ENCODE data around the gene NCAPD2. TPM values are rescaled to one million over a fixed set of nuclear protein-coding genes. Genes with fewer than 3 reads are reported as not detected.

NCAPD2 gene
- total RNA-seq, 4 donors from 2014 or later, result 13.9 to 26.1 (median 24.7) TPM

- DNase-seq (ENCODE audit: extremely low spot score), result no peak
- intact Hi-C loops (cut with DNase I), result loop anchor here (5.0 kb wide), 1 partner anchor 135 kb away; no protein-coding TSS in a partner anchor
- Histone ChIP-seq H3K27ac (replicated peaks in 1 of 4) (peak overlapping the region; percentile 28 to 57 (median 44)), H3K27me3 (no peaks in the 10 kb centered on the region), H3K4me1 (peaks cover 16 to 45% (median 34%) of the 10 kb centered on the region in 4 donors), H3K36me3 (peaks cover 50 to 91% (median 87%) of the 10 kb centered on the region in 4 donors), H3K4me3 (no peak overlapping the region), H3K9me3 (no peaks in the 10 kb centered on the region)
- 81% methylated on average over 14 of the region's 14 CpGs for WGBS
- TF ChIP-seq EP300 (IDR thresholded peaks at IDR 0.05) (no peak), POLR2A (IDR thresholded peaks at IDR 0.05; ENCODE audit: low read depth) (no peak), POLR2AphosphoS5 (IDR thresholded peaks at IDR 0.05) (no peak)
- TF ChIP-seq, protein P1, sequence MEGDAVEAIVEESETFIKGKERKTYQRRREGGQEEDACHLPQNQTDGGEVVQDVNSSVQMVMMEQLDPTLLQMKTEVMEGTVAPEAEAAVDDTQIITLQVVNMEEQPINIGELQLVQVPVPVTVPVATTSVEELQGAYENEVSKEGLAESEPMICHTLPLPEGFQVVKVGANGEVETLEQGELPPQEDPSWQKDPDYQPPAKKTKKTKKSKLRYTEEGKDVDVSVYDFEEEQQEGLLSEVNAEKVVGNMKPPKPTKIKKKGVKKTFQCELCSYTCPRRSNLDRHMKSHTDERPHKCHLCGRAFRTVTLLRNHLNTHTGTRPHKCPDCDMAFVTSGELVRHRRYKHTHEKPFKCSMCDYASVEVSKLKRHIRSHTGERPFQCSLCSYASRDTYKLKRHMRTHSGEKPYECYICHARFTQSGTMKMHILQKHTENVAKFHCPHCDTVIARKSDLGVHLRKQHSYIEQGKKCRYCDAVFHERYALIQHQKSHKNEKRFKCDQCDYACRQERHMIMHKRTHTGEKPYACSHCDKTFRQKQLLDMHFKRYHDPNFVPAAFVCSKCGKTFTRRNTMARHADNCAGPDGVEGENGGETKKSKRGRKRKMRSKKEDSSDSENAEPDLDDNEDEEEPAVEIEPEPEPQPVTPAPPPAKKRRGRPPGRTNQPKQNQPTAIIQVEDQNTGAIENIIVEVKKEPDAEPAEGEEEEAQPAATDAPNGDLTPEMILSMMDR (IDR thresholded peaks at IDR 0.05), result no peak
Observed at GRCh38 chr12:6462234-6462995, 31.5 kb upstream of the NCAPD2 start.

DNA sequence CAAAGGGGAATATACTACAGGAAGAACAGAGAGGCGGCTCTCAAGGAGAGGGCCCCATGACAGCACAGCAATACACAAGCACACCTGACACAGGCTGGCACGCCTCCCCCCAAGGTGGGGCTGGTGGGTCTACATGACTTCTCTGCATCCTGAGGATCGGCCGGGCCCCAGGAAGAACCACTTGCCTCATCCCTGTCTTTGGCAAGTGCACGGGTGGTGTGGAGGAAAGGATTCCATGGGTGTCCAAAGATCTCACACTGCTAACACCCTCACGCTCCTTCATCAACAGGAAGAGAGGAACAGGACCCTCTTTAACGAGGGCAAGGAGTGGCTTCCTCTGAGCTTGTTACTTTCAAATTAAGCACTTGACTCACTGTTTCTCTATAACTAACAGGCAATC, 30.7 kb upstream of the NCAPD2 start:
- no peak for DNase-seq (ENCODE audit: extremely low spot score)

DNA sequence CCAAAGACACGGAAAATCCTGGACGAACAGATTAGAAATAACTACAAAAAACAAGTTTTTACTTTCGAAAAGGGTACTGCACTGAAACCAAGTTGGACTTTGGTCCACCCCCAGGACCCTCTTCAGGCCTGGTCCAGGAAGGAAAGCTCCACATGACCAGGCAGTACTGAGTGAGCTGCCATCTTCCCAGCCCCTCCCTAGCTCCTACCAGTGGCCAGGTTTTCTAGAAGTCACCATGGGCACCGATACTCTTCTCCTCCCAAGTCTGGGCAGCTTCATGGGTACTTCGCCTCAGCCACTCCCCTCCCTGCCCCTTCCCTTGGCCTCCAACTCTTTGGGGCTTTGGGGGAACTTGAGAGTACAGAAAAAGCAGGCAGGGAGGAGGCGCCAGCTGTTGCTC, 30.0 kb upstream of the NCAPD2 start:
- no peak for TF ChIP-seq POLR2A (IDR thresholded peaks at IDR 0.05; ENCODE audit: low read depth)
- TF ChIP-seq POLR2AphosphoS5 (IDR thresholded peaks at IDR 0.05), result no peak
- TF ChIP-seq EP300 (IDR thresholded peaks at IDR 0.05), result no peak
- TF ChIP-seq, protein P1 (IDR thresholded peaks at IDR 0.05), result no peak
- intact Hi-C loops (cut with DNase I), result loop anchor here (5.0 kb wide), 1 partner anchor 137 kb away; no protein-coding TSS in a partner anchor
- Histone ChIP-seq H3K4me3 (no peak overlapping the region), H3K4me1 (peaks cover 20 to 60% (median 49%) of the 10 kb centered on the region in 4 donors), H3K9me3 (no peaks in the 10 kb centered on the region), H3K27me3 (no peaks in the 10 kb centered on the region), H3K27ac (replicated peaks in 1 of 4) (peak overlapping the region; percentile 28 to 57 (median 40)), H3K36me3 (peaks cover 36 to 83% (median 73%) of the 10 kb centered on the region in 4 donors)
- WGBS, result 74% methylated on average over 6 of the region's 6 CpGs
- no peak for DNase-seq (ENCODE audit: extremely low spot score)

More for the DNA sequence above, 30.7 kb upstream of the NCAPD2 start:
- Histone ChIP-seq H3K9me3 (no peaks in the 10 kb centered on the region), H3K4me1 (peaks cover 16 to 53% (median 42%) of the 10 kb centered on the region in 4 donors), H3K27me3 (no peaks in the 10 kb centered on the region), H3K27ac (replicated peaks in 1 of 4) (peak overlapping the region; percentile 28 to 57 (median 44)), H3K4me3 (no peak overlapping the region), H3K36me3 (peaks cover 42 to 88% (median 79%) of the 10 kb centered on the region in 4 donors)
- TF ChIP-seq POLR2A (IDR thresholded peaks at IDR 0.05; ENCODE audit: low read depth) (no peak), POLR2AphosphoS5 (IDR thresholded peaks at IDR 0.05) (no peak), EP300 (IDR thresholded peaks at IDR 0.05) (no peak)
- TF ChIP-seq, protein P1 (IDR thresholded peaks at IDR 0.05), result no peak
- WGBS, result 58% methylated on average over 7 of the region's 7 CpGs
- intact Hi-C loops (cut with DNase I), result loop anchor here (5.0 kb wide), 1 partner anchor 136 kb away; no protein-coding TSS in a partner anchor

DNA sequence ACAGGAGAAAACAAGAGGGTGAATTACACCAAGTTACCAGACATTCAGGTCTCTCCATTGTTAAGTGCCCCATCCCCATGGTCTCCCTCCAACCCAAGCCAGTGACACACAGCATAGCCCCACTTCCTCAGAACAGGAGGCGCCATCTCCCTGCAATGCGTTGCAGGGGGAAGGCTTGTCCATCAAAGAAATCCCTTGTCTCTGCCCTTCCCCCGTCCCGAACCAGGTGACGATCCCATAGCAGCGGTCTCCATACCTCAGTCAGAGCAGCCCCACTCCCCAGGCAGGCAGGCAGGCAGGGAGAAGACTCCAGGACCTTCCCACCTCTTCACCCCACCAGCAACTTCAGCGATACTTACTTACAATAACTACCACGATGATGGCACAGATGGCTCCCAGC, 29.4 kb upstream of the NCAPD2 start:
- Histone ChIP-seq H3K9me3 (no peaks in the 10 kb centered on the region), H3K27ac (replicated peaks in 1 of 4) (peak overlapping the region; percentile 15 to 57 (median 44)), H3K4me1 (peaks cover 26 to 66% (median 56%) of the 10 kb centered on the region in 4 donors), H3K36me3 (peaks cover 31 to 76% (median 66%) of the 10 kb centered on the region in 4 donors), H3K4me3 (no peak overlapping the region), H3K27me3 (no peaks in the 10 kb centered on the region)
- no peak for DNase-seq (ENCODE audit: extremely low spot score)
- intact Hi-C loops (cut with DNase I), result loop anchor here (5.0 kb wide), 1 partner anchor 137 kb away; no protein-coding TSS in a partner anchor
- TF ChIP-seq POLR2A (IDR thresholded peaks at IDR 0.05; ENCODE audit: low read depth) (no peak), EP300 (IDR thresholded peaks at IDR 0.05) (no peak), POLR2AphosphoS5 (IDR thresholded peaks at IDR 0.05) (no peak)
- TF ChIP-seq, protein P1 (IDR thresholded peaks at IDR 0.05), result no peak
- 91% methylated on average over 8 of the region's 8 CpGs for WGBS
